Measurements from ENCODE around the gene ANKRD65. TPM values are rescaled to one million over a fixed set of nuclear protein-coding genes. Genes with fewer than 3 reads are reported as not detected.
"Not testable (repeated sequence)": the region's sequence is repeated elsewhere in the genome, so short reads cannot be mapped to it uniquely, and the experiment has no call there.

The ANKRD65 gene
- total RNA-seq, 1 experiment from 2014 or later, result 3.2 TPM

DNA sequence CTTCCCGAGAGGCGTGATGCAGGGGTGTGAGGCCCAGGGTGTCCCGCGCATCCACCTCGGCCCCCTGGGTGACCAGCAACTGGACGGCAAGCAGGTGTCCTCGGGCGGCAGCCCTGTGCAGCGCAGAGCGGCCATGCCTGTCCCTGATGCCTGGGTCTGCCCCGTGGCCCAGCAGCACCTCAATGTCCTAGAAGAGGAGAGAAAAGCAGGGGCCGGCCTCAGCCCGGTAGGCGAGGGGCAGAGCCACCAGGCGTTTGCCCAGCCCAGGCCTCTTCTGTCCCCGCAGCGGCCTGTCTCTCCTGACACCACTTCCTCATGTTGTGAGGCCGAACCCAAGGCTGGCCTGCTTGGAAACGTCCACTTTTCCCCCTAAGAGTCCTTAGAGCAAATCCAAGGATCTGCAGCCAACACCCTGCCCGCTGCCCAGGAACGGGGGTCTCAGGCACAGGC, 1.7 kb downstream of the ANKRD65 start:
- no peak overlapping the region for H3K4me3 Mint-ChIP-seq (ENCODE audit: unreplicated experiment)
- H3K9me3 Mint-ChIP-seq (ENCODE audit: unreplicated experiment), result no peaks in the 10 kb centered on the region
- H3K36me3 ChIP-seq (ENCODE audit: control insufficient read depth, insufficient read depth, low read length), result no peaks in the 10 kb centered on the region
- H3K4me1 Mint-ChIP-seq (ENCODE audit: low read depth, unreplicated experiment), result no peaks in the 10 kb centered on the region
- H3K27me3 Mint-ChIP-seq (ENCODE audit: insufficient read depth, unreplicated experiment), result no peaks in the 10 kb centered on the region
- no peak overlapping the region for H3K27ac Mint-ChIP-seq (ENCODE audit: unreplicated experiment)
- no TSS peak for BruUV-seq (replicated peaks)
- no peaks in the 10 kb centered on the region for H3K27me3 ChIP-seq (replicated peaks; ENCODE audit: control insufficient read depth, insufficient read depth, low read length)
- peaks cover 25% of the 10 kb centered on the region for H3K4me1 ChIP-seq
- no peak for DNase-seq
- TF ChIP-seq, protein P1, sequence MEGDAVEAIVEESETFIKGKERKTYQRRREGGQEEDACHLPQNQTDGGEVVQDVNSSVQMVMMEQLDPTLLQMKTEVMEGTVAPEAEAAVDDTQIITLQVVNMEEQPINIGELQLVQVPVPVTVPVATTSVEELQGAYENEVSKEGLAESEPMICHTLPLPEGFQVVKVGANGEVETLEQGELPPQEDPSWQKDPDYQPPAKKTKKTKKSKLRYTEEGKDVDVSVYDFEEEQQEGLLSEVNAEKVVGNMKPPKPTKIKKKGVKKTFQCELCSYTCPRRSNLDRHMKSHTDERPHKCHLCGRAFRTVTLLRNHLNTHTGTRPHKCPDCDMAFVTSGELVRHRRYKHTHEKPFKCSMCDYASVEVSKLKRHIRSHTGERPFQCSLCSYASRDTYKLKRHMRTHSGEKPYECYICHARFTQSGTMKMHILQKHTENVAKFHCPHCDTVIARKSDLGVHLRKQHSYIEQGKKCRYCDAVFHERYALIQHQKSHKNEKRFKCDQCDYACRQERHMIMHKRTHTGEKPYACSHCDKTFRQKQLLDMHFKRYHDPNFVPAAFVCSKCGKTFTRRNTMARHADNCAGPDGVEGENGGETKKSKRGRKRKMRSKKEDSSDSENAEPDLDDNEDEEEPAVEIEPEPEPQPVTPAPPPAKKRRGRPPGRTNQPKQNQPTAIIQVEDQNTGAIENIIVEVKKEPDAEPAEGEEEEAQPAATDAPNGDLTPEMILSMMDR (IDR thresholded peaks at IDR 0.05; ENCODE audit: insufficient read depth in 1 of 2, low read depth in 1 of 2, low read length in 1 of 2, severe bottlenecking in 1 of 2, unreplicated experiment in 1 of 2), result no peak
- ChIA-PET CTCF (no interaction called here), POLR2A (no interaction called here)
- H3K4me3 ChIP-seq (ENCODE audit: low read depth, low read length), result no peak overlapping the region
- no peaks in the 10 kb centered on the region for H3K9me3 ChIP-seq
- intact Hi-C loops (cut with micrococcal nuclease; ENCODE audit: unreplicated experiment), result no loop called here
- H3K36me3 Mint-ChIP-seq (ENCODE audit: insufficient read depth, unreplicated experiment), result no peaks in the 10 kb centered on the region

DNA sequence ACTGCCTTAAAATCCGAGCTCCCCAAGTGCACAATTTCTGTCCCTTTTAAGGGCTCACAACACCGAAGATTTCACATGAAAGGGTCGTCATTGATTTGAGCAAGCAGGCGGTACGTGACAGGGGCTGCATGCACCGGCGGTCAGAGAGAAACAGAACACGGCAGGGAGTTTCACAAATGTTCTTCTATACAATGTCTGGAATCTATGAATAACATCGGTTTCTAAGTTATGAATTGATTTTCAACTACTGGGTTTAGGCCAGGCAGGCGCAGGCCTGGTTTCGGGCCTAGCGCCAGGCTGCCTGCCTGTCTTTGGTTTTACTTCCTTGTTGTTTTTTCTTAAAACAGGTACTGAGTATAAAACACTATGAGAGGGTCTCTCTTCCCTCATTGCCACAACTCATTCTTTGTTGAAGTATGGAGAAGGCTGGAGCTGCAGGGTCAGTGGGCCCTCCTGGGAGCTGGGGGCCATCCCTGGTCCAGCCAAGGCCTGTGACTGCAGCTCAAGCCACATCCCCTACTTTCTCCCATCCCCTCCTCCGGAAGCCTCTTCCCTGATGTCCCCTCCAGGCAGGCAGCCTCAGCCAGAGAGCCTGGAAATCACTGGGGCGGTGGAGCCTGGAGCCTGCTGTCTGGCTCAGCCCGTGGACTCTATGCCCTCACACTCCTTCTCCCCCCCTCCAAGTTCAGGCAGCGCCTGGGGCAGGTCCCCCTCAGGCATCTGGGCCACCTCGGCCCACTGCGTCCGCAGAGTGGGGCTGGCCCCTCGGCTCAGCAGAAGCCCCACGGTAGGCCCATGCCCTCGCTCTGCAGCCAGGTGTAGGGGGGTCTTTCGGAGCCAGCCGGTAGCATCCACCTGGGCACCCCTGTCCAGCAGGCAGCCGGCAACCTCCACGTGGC, 2.4 kb downstream of the ANKRD65 start:
- no peak overlapping the region for H3K4me3 Mint-ChIP-seq (ENCODE audit: unreplicated experiment)
- H3K4me1 Mint-ChIP-seq (ENCODE audit: low read depth, unreplicated experiment), result no peaks in the 10 kb centered on the region
- H3K27me3 ChIP-seq (replicated peaks; ENCODE audit: control insufficient read depth, insufficient read depth, low read length), result no peaks in the 10 kb centered on the region
- ChIA-PET POLR2A (no interaction called here), CTCF (no interaction called here)
- H3K27ac Mint-ChIP-seq (ENCODE audit: unreplicated experiment), result no peak overlapping the region
- H3K4me3 ChIP-seq (ENCODE audit: low read depth, low read length), result no peak overlapping the region
- H3K9me3 Mint-ChIP-seq (ENCODE audit: unreplicated experiment), result no peaks in the 10 kb centered on the region
- TF ChIP-seq, protein P1 (IDR thresholded peaks at IDR 0.05; ENCODE audit: insufficient read depth in 1 of 2, low read depth in 1 of 2, low read length in 1 of 2, severe bottlenecking in 1 of 2, unreplicated experiment in 1 of 2), result no peak
- peaks cover 25% of the 10 kb centered on the region for H3K4me1 ChIP-seq
- H3K27me3 Mint-ChIP-seq (ENCODE audit: insufficient read depth, unreplicated experiment), result no peaks in the 10 kb centered on the region
- no peaks in the 10 kb centered on the region for H3K9me3 ChIP-seq
- DNase-seq, result no peak
- no TSS peak for BruUV-seq (replicated peaks)
- no peaks in the 10 kb centered on the region for H3K36me3 ChIP-seq (ENCODE audit: control insufficient read depth, insufficient read depth, low read length)
- no peaks in the 10 kb centered on the region for H3K36me3 Mint-ChIP-seq (ENCODE audit: insufficient read depth, unreplicated experiment)
- intact Hi-C loops (cut with micrococcal nuclease; ENCODE audit: unreplicated experiment), result no loop called here

DNA sequence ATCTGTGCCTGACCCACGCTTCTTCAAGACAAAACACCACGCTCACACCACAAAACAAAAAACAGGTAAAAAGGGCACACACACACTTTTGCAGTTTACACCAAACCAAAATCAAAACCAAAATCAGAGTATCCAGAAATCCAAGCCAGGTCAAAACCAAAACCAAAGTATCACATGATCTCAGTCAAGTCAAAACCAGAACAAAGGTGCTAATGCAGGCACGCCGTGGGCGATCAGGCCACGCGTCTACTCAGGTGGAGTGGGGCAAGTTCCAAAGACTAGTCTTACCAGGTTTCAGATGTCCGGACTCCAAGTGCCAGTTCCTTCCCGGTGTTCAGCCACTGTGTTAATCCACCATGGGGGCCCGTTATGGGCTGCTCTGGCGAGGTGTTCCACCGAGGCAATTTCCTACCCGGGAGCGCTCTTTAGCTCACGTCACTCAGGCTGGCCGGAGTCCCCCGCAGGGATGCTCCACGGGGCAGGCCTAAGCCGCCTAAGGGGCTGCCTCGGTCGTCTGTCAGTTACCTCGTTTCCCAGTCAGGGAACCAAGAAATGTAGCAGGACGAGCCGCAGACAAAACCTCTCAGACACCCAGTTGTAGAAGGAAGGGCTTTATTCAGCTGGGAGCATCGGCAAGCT, 3.1 kb downstream of the ANKRD65 start:
- H3K36me3 Mint-ChIP-seq (ENCODE audit: insufficient read depth, unreplicated experiment); H3K36me3 ChIP-seq (ENCODE audit: control insufficient read depth, insufficient read depth, low read length); H3K27ac Mint-ChIP-seq (ENCODE audit: unreplicated experiment); H3K4me3 ChIP-seq (ENCODE audit: low read depth, low read length); H3K4me1 Mint-ChIP-seq (ENCODE audit: low read depth, unreplicated experiment); H3K27me3 ChIP-seq (replicated peaks; ENCODE audit: control insufficient read depth, insufficient read depth, low read length); H3K4me3 Mint-ChIP-seq (ENCODE audit: unreplicated experiment); H3K27me3 Mint-ChIP-seq (ENCODE audit: insufficient read depth, unreplicated experiment); H3K9me3 ChIP-seq; CTCF ChIA-PET; H3K9me3 Mint-ChIP-seq (ENCODE audit: unreplicated experiment); POLR2A ChIA-PET; intact Hi-C loops (cut with micrococcal nuclease; ENCODE audit: unreplicated experiment); DNase-seq; BruUV-seq (replicated peaks): not testable (repeated sequence)
- H3K4me1 ChIP-seq, result peaks cover 18% of the 10 kb centered on the region

DNA sequence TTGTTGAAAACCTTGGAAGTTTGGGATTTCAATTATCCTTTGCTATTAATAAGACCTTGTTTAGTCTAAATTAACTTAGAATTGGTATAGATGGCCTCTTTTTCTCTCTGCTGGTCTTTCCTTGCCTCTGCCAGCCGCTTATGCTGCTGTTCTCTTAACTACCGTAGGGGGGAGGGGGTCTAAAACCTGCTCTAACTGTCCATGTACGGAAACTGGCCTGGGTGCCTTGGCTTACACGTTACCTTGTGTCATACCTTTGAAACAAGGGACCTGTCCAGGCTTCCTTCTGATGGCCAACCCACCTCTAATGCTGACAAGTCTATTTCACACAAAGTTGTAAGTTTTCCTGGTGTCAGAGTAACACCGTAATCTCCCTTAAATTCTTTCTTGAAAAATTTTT, 3.7 kb downstream of the ANKRD65 start:
- not testable (repeated sequence) for H3K4me1 Mint-ChIP-seq (ENCODE audit: low read depth, unreplicated experiment); DNase-seq

More for the DNA sequence above, 3.7 kb downstream of the ANKRD65 start:
- H3K27me3 ChIP-seq (replicated peaks; ENCODE audit: control insufficient read depth, insufficient read depth, low read length); H3K4me3 ChIP-seq (ENCODE audit: low read depth, low read length); H3K4me3 Mint-ChIP-seq (ENCODE audit: unreplicated experiment); CTCF ChIA-PET; POLR2A ChIA-PET; intact Hi-C loops (cut with micrococcal nuclease; ENCODE audit: unreplicated experiment); H3K27ac Mint-ChIP-seq (ENCODE audit: unreplicated experiment); BruUV-seq (replicated peaks); H3K36me3 Mint-ChIP-seq (ENCODE audit: insufficient read depth, unreplicated experiment); H3K9me3 Mint-ChIP-seq (ENCODE audit: unreplicated experiment); H3K27me3 Mint-ChIP-seq (ENCODE audit: insufficient read depth, unreplicated experiment); H3K9me3 ChIP-seq; H3K36me3 ChIP-seq (ENCODE audit: control insufficient read depth, insufficient read depth, low read length): not testable (repeated sequence)
- H3K4me1 ChIP-seq, result peaks cover 13% of the 10 kb centered on the region
